A673 (cell line): ENCODE data around the gene NOP16.

Source experiments
- CTCF ChIP-seq: fragments of 300-800, 200-600 bp; sonication (generic); conservative IDR thresholded peaks from 2 replicates; pipeline ENCODE4 v1.5.1; 2017; ENCODE audit warnings: low read depth, mild to moderate bottlenecking, antibody characterized with exemption, low read length, moderate library complexity, mixed read lengths
- EZH2 ChIP-seq: fragments of 200-600 bp; sonication (generic); IDR thresholded peaks from 2 replicates; pipeline ENCODE4 v1.6.1; 2017; ENCODE audit warnings: borderline replicate concordance, low read depth, mild to moderate bottlenecking, mixed read lengths, antibody characterized with exemption, low read length; ENCODE audit not compliant: poor library complexity, severe bottlenecking

DNA sequence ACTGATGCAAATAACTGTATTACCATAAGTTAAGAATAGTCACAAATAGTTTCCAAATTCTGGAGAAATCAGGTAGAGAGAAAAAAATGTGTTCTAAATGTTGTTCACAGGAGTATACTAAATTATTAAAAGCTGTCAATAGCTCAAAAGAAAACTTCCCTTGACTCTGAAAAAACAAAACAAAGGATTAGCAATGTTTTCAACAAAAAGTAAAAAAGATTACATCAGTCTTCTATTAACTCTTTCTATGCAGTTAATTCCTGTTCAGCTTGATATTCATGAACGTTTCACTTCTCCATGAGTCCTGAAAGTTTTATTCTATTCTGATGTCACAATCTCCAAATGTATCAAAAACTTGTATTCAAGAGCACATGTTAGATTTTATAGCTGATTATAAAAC is 37.4 kb upstream of the NOP16 start:
- TF ChIP-seq CTCF (no peak), EZH2 (no peak)
